H1 (cell line): ENCODE measurements around the gene ZBTB20. TPM values are rescaled to one million over a fixed set of nuclear protein-coding genes. Genes with fewer than 3 reads are reported as not detected.

Source experiments
- CTCF ChIA-PET: fragments of 300-600 bp; sonication (Branson Sonifier 250); formaldehyde crosslinking; loops from one replicate; lab custom pipeline; 2021; ENCODE audit not compliant: partially characterized antibody; lab: Charles Lee
- POLR2A ChIA-PET: fragments of 300-600 bp; sonication (Branson Sonifier 250); formaldehyde crosslinking; loops from one replicate; lab custom pipeline; 2021; ENCODE audit warnings: inconsistent platforms; ENCODE audit not compliant: partially characterized antibody; lab: Charles Lee
- DNase-seq, 2 experiments: peaks; one replicate each; pipeline versions ENCODE4 v3.0.0 to v3.0.0-alpha.2; 2010 to 2022; ENCODE audit warnings: low spot score in 2 of 2, low read depth in 1 of 2, mixed read lengths in 1 of 2
- FAIRE-seq: peaks from 2 replicates; lab custom pipeline; 2011; peaks lifted over from hg19 to GRCh38; lab: Jason Lieb, UNC
- H2AFZ ChIP-seq: 2 replicates; pipeline ENCODE4 v1.8.1; 2012; ENCODE audit warnings: low read length, inconsistent platforms
- H2AK5ac ChIP-seq: 2 replicates; pipeline ENCODE4 v1.6.1; 2013; ENCODE audit warnings: low read depth, low read length
- H2BK120ac ChIP-seq: replicated peaks from 2 replicates; pipeline ENCODE3; 2013; ENCODE audit warnings: low read depth, low read length, inconsistent platforms
- H2BK12ac ChIP-seq: 2 replicates; pipeline ENCODE4 v1.6.1; 2013; ENCODE audit warnings: low read depth, low read length
- H2BK15ac ChIP-seq: 2 replicates; pipeline ENCODE4 v1.6.1; 2013; ENCODE audit warnings: low read length
- H2BK20ac ChIP-seq: 2 replicates; pipeline ENCODE4 v1.6.1; 2013; ENCODE audit warnings: low read length
- H2BK5ac ChIP-seq: 2 replicates; pipeline ENCODE4 v1.6.1; 2013; ENCODE audit warnings: low read depth, low read length
- H3K14ac ChIP-seq: 2 replicates; pipeline ENCODE4 v1.6.1; 2013; ENCODE audit warnings: inconsistent platforms; ENCODE audit not compliant: insufficient read length
- H3K18ac ChIP-seq: 2 replicates; pipeline ENCODE4 v1.6.1; 2013; ENCODE audit warnings: low read length; ENCODE audit errors: extremely low read depth
- H3K23ac ChIP-seq: 2 replicates; pipeline ENCODE4 v1.6.1; 2013; ENCODE audit warnings: inconsistent platforms; ENCODE audit not compliant: insufficient read length
- H3K23me2 ChIP-seq: 2 replicates; pipeline ENCODE4 v1.6.1; 2013; ENCODE audit warnings: low read depth, low read length
- H3K27ac ChIP-seq: 2 replicates; pipeline ENCODE4 v1.6.1; 2011; ENCODE audit warnings: low read depth, low read length, inconsistent platforms
- H3K27me3 ChIP-seq, 4 experiments: replicated peaks in 1 of 4; 1 replicate in 1 of 4; 2 replicates in 3 of 4; pipeline versions ENCODE4 v1.6.1 to v1.8.1; 2011 to 2013; ENCODE audit warnings: low read length in 3 of 4, mild to moderate bottlenecking in 3 of 4, inconsistent platforms in 2 of 4, mixed read lengths in 2 of 4, moderate library complexity in 1 of 4; ENCODE audit not compliant: control insufficient read depth in 3 of 4, insufficient read depth in 3 of 4; ENCODE audit errors: extremely low read depth in 1 of 4
- H3K36me3 ChIP-seq, 4 experiments: 2 replicates each; pipeline versions ENCODE4 v1.6.1 to v1.8.1; 2011 to 2013; ENCODE audit warnings: mild to moderate bottlenecking in 4 of 4, low read length in 3 of 4, moderate library complexity in 2 of 4, control low read depth in 1 of 4, inconsistent platforms in 1 of 4; ENCODE audit not compliant: insufficient read depth in 4 of 4, control insufficient read depth in 2 of 4
- H3K4ac ChIP-seq: replicated peaks from 2 replicates; pipeline ENCODE3; 2013; ENCODE audit warnings: low read length, low read depth, mixed read lengths, inconsistent platforms; ENCODE audit not compliant: insufficient read length
- H3K4me1 ChIP-seq, 4 experiments: replicated peaks in 1 of 4; 1 replicate in 1 of 4; 2 replicates in 3 of 4; pipeline versions ENCODE4 v1.6.1 to v1.8.1; 2011 to 2013; ENCODE audit warnings: low read length in 3 of 4, inconsistent platforms in 2 of 4, mixed read lengths in 1 of 4; ENCODE audit not compliant: insufficient read depth in 4 of 4, control insufficient read depth in 3 of 4
- H3K4me2 ChIP-seq, 2 experiments: 2 replicates each; pipeline versions ENCODE4 v1.6.1 to v1.8.1; 2011 to 2013; ENCODE audit warnings: low read depth in 2 of 2, low read length in 2 of 2, control low read depth in 1 of 2, inconsistent platforms in 1 of 2, mild to moderate bottlenecking in 1 of 2; ENCODE audit not compliant: insufficient read depth in 1 of 2
- H3K4me3 ChIP-seq, 4 experiments: fragments of 200-600, 300-600 bp in 1 of 4; sonication (generic), shearing (Covaris generic), sonication (Bioruptor Twin) in 1 of 4; 2 replicates each; pipeline versions ENCODE4 v1.5.1 to v1.8.1; 2011 to 2016; ENCODE audit warnings: low read length in 4 of 4, low read depth in 3 of 4, control low read depth in 2 of 4, inconsistent platforms in 2 of 4, mild to moderate bottlenecking in 2 of 4, mixed read lengths in 1 of 4, moderate library complexity in 1 of 4; ENCODE audit not compliant: insufficient read depth in 2 of 4; ENCODE audit errors: extremely low read depth in 1 of 4
- H3K56ac ChIP-seq: replicated peaks from 2 replicates; pipeline ENCODE3; 2013; ENCODE audit warnings: low read depth, mild to moderate bottlenecking, mixed read lengths, low read length, inconsistent platforms; ENCODE audit not compliant: insufficient read length
- H3K79me1 ChIP-seq: 2 replicates; pipeline ENCODE4 v1.6.1; 2013; ENCODE audit warnings: low read depth, low read length, control low read depth
- H3K79me2 ChIP-seq, 2 experiments: 2 replicates each; pipeline versions ENCODE4 v1.6.1 to v1.8.1; 2012 to 2013; ENCODE audit warnings: low read length in 2 of 2, mild to moderate bottlenecking in 2 of 2, inconsistent platforms in 1 of 2; ENCODE audit not compliant: insufficient read depth in 2 of 2, control insufficient read depth in 1 of 2
- H3K9ac ChIP-seq, 4 experiments: replicated peaks in 1 of 4; 1 replicate in 1 of 4; 2 replicates in 3 of 4; pipeline versions ENCODE4 v1.6.1 to v1.8.1; 2011 to 2013; ENCODE audit warnings: low read depth in 3 of 4, low read length in 3 of 4, control low read depth in 2 of 4, mild to moderate bottlenecking in 2 of 4, moderate library complexity in 2 of 4, inconsistent platforms in 1 of 4; ENCODE audit errors: extremely low read depth in 1 of 4
- H3K9me3 ChIP-seq, 2 experiments: 2 replicates each; pipeline versions ENCODE4 v1.6.1 to v1.8.1; 2012 to 2013; ENCODE audit warnings: mild to moderate bottlenecking in 2 of 2, moderate library complexity in 2 of 2, control low read depth in 1 of 2, inconsistent platforms in 1 of 2, low read depth in 1 of 2, low read length in 1 of 2, mixed read lengths in 1 of 2; ENCODE audit not compliant: insufficient read depth in 2 of 2
- H4K20me1 ChIP-seq, 2 experiments: replicated peaks in 1 of 2; 2 replicates each; pipeline versions ENCODE3 to v1.8.1; 2011 to 2013; ENCODE audit warnings: inconsistent platforms in 2 of 2, low read length in 2 of 2, mild to moderate bottlenecking in 1 of 2; ENCODE audit not compliant: insufficient read depth in 2 of 2, control insufficient read depth in 1 of 2
- H4K5ac ChIP-seq: 2 replicates; pipeline ENCODE4 v1.6.1; 2013; ENCODE audit warnings: low read length, low read depth, mixed read lengths, inconsistent platforms; ENCODE audit not compliant: insufficient read length
- H4K8ac ChIP-seq: 2 replicates; pipeline ENCODE4 v1.8.0; 2013; ENCODE audit warnings: mild to moderate bottlenecking, moderate library complexity, low read length, inconsistent platforms; ENCODE audit not compliant: insufficient read depth; ENCODE audit errors: extremely low read depth
- H4K91ac ChIP-seq: replicated peaks from 2 replicates; pipeline ENCODE3; 2013; ENCODE audit warnings: low read length, mixed read lengths, inconsistent platforms; ENCODE audit not compliant: insufficient read length
- CEBPB ChIP-seq: IDR thresholded peaks from 2 replicates; pipeline ENCODE4 v1.6.1; 2012; ENCODE audit warnings: low read depth, low read length
- EZH2 ChIP-seq: fragments of 200-600 bp; sonication (generic); IDR thresholded peaks from 2 replicates; pipeline ENCODE4 v1.7.1; 2012; ENCODE audit warnings: low read depth, mild to moderate bottlenecking, moderate library complexity, low read length, inconsistent platforms; ENCODE audit not compliant: severe bottlenecking
- JUND ChIP-seq: IDR thresholded peaks from 2 replicates; pipeline ENCODE4 v1.6.1; 2011; ENCODE audit warnings: mild to moderate bottlenecking, improper control_type of control experiment, low read length
- NRF1 ChIP-seq: IDR thresholded peaks from 2 replicates; pipeline ENCODE4 v1.6.1; 2011; ENCODE audit warnings: mild to moderate bottlenecking, low read depth, low read length, improper control_type of control experiment
- SUZ12 ChIP-seq: fragments of 200-600 bp; sonication (generic); IDR thresholded peaks from 2 replicates; pipeline ENCODE4 v1.6.1; 2012; ENCODE audit warnings: mild to moderate bottlenecking, inconsistent platforms, low read length, moderate library complexity, mixed read lengths
- YY1 ChIP-seq: IDR thresholded peaks from 2 replicates; pipeline ENCODE4 v1.6.1; 2011; ENCODE audit warnings: low read depth, mild to moderate bottlenecking, low read length
- WGBS, 2 experiments: shearing (Covaris generic) in 1 of 2; methylation state at CpG; one replicate each; pipeline versions ENCODE4 v1.1.6 to v1.1.7; 2013 to 2015; ENCODE audit warnings: low lambda C conversion rate in 2 of 2, mixed read lengths in 2 of 2, inconsistent platforms in 1 of 2, low coverage in 1 of 2, missing lambda C conversion rate in 1 of 2; ENCODE audit not compliant: insufficient replicate concordance in 2 of 2, insufficient coverage in 1 of 2, insufficient read length in 1 of 2; ENCODE audit errors: extremely low coverage in 1 of 2, missing lambda C conversion rate in 1 of 2; 5-methylcytosine and 5-hydroxymethylcytosine counted together
- polyA plus RNA-seq, 7 experiments: library from polyadenylated mRNA; depleted of rRNA in 3 of 7; stranded (reverse) in 5 of 7; unstranded in 2 of 7; fragments of >200 nt in 5 of 7; fragments of 200-250 nt in 2 of 7; gene quantifications; 1 replicate in 5 of 7; 2 replicates in 1 of 7; 4 replicates in 1 of 7; pipeline versions ENCODE4 v1.2.1 to v1.2.3, GENCODE V29; 2011 to 2013; ENCODE audit warnings: missing spikeins in 2 of 7, mixed read lengths in 2 of 7
- total RNA-seq: library from RNA; stranded (reverse); fragmentation: NEBNext Ultra II Directional; extraction: Animal tissue kit (Norgen Biotek cat#: 25700); gene quantifications from 2 replicates; pipeline ENCODE4 v1.2.1, GENCODE V29; 2021

Gene ZBTB20
- total and polyA plus RNA-seq, 2 of the 8 experiments (the other 6 are each of a cell fraction or from before 2014, with no cell fraction given): 0.35 to 1.3 TPM

DNA sequence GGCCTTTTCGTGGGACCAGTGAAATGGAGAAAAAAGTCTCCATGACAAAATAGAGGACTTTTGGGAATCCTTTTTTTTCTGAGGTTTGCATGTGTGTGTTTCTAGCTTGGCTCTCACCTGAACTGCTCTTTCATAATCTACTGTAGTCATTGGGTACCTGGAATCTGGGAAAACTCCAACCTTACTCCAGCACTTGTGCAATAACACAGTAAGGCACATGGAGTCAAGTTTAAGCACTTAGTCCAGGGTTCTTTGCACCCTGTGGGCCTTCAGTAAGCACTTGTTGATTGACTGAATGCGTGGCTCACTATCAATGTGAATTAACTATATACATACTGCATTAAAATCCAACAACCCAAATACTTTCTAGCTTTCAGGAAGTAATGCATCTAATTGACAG, 299.5 kb downstream of the ZBTB20 start:
- Histone ChIP-seq H4K91ac (no peak overlapping the region), H3K4me1 (no peaks in the 10 kb centered on the region), H2BK12ac (no peak overlapping the region), H3K56ac (no peak overlapping the region), H3K27me3 (no peaks in the 10 kb centered on the region), H3K79me1 (no peaks in the 10 kb centered on the region), H4K20me1 (no peaks in the 10 kb centered on the region), H3K4me3 (no peak overlapping the region), H3K23me2 (no peaks in the 10 kb centered on the region), H4K5ac (no peak overlapping the region), H3K4ac (no peak overlapping the region), H3K14ac (no peak overlapping the region), H2BK120ac (no peak overlapping the region), H3K27ac (no peak overlapping the region), H3K79me2 (no peaks in the 10 kb centered on the region), H3K9me3 (no peaks in the 10 kb centered on the region), H2BK20ac (no peak overlapping the region), H2BK5ac (no peak overlapping the region), H4K8ac (no peak overlapping the region), H2BK15ac (no peak overlapping the region), H2AK5ac (no peak overlapping the region), H3K4me2 (no peak overlapping the region), H3K23ac (no peak overlapping the region), H3K36me3 (no peaks in the 10 kb centered on the region), H2AFZ (no peak overlapping the region), H3K9ac (no peak overlapping the region), H3K18ac (no peak overlapping the region)
- TF ChIP-seq CEBPB (no peak), JUND (no peak), NRF1 (no peak), SUZ12 (no peak), YY1 (no peak), EZH2 (no peak)
- FAIRE-seq (no peak), DNase-seq (no peak)
- POLR2A ChIA-PET: no interaction called here
- 44% methylated on average over 2 of the region's 2 CpGs; no CpG with 5 or more reads in 1 of the 2 experiments for WGBS, 2 experiments
- CTCF ChIA-PET: interaction anchor here (0.6 to 1.1 kb wide), 2 partner anchors 126 to 515 kb away, joined by 3 to 4 read pairs; no protein-coding TSS in a partner anchor
